GM21367 (cell line): Measurements from ENCODE around the gene MT1HL1.
"Not testable (repeated sequence)": the region's sequence is repeated elsewhere in the genome, so short reads cannot be mapped to it uniquely, and the experiment has no call there.

ENCODE experiments used
- ATAC-seq: cut with Tn5 transposase; IDR thresholded peaks from one replicate; pipeline ENCODE4 v1.9.1; 2021; ENCODE audit not compliant: unreplicated experiment

MT1HL1 gene

GRCh38 chr1:237018896-237019295 is 14.7 kb upstream of the MT1HL1 start:
- no peak for ATAC-seq

- ATAC-seq, result no peak
Measured at GRCh38 chr1:237016626-237017025, 12.4 kb upstream of the MT1HL1 start.

GRCh38 chr1:237013608-237014007 is 9.4 kb upstream of the MT1HL1 start:
- no peak for ATAC-seq

GRCh38 chr1:237012788-237013383 is 8.6 kb upstream of the MT1HL1 start:
- ATAC-seq, result no peak

GRCh38 chr1:237012361-237012760 is 8.1 kb upstream of the MT1HL1 start:
- no peak for ATAC-seq

GRCh38 chr1:237011432-237011831 is 7.2 kb upstream of the MT1HL1 start:
- ATAC-seq, result no peak

- no peak for ATAC-seq
Measured at GRCh38 chr1:237009611-237010010, 5.4 kb upstream of the MT1HL1 start.

GRCh38 chr1:237007147-237007881 is 3.1 kb upstream of the MT1HL1 start:
- ATAC-seq, result no peak

GRCh38 chr1:237005674-237006073 is 1.4 kb upstream of the MT1HL1 start:
- ATAC-seq, result no peak

GRCh38 chr1:237003516-237003915 is 725 bp downstream of the MT1HL1 start:
- no peak for ATAC-seq

- no peak for ATAC-seq
Measured at GRCh38 chr1:237000191-237000590, 4.0 kb downstream of the MT1HL1 start.

GRCh38 chr1:236998546-236998945 is 5.7 kb downstream of the MT1HL1 start:
- ATAC-seq, result no peak

GRCh38 chr1:236997882-236998281 is 6.4 kb downstream of the MT1HL1 start:
- no peak for ATAC-seq

- ATAC-seq, result no peak
Measured at GRCh38 chr1:236997361-236997760, 6.9 kb downstream of the MT1HL1 start.

GRCh38 chr1:236994450-236994849 is 9.8 kb downstream of the MT1HL1 start:
- no peak for ATAC-seq

GRCh38 chr1:236992449-236992848 is 11.8 kb downstream of the MT1HL1 start:
- no peak for ATAC-seq

- ATAC-seq, result no peak
Measured at GRCh38 chr1:236990052-236990445, 14.2 kb downstream of the MT1HL1 start.

- ATAC-seq, result no peak
Measured at GRCh38 chr1:236989290-236990051, 14.8 kb downstream of the MT1HL1 start.

GRCh38 chr1:236983818-236984217 is 20.4 kb downstream of the MT1HL1 start:
- no peak for ATAC-seq

GRCh38 chr1:236982380-236982779 is 21.9 kb downstream of the MT1HL1 start:
- no peak for ATAC-seq

GRCh38 chr1:236981431-236981830 is 22.8 kb downstream of the MT1HL1 start:
- not testable (repeated sequence) for ATAC-seq

GRCh38 chr1:236980673-236981072 is 23.6 kb downstream of the MT1HL1 start:
- ATAC-seq, result no peak
